B cell (primary cell): ENCODE data around the gene SIK3. TPM values are rescaled to one million over a fixed set of nuclear protein-coding genes. Genes with fewer than 3 reads are reported as not detected.
A peak's percentile ranks its signal among the peaks of the same experiment; 100 is the strongest.

Experiments
- ATAC-seq: fragments of 200-7000 bp; cut with Tn5 transposase; one replicate; pipeline ENCODE4 v1.10.0; 2021; ENCODE audit warnings: low read depth, mild to moderate bottlenecking, moderate number of reproducible peaks, moderate library complexity
- CTCF ChIA-PET: fragments of 350-600 bp; sonication (Branson Sonifier 250); formaldehyde crosslinking; loops from one replicate; lab custom pipeline; 2021; ENCODE audit warnings: antibody characterized with exemption, inconsistent platforms; lab: Charles Lee
- POLR2A ChIA-PET: fragments of 350-600 bp; sonication (Branson Sonifier 250); formaldehyde crosslinking; loops from one replicate; lab custom pipeline; 2021; ENCODE audit warnings: antibody characterized with exemption; lab: Charles Lee
- DNase-seq: peaks from one replicate; pipeline ENCODE4 v3.0.0; 2013
- H2AFZ ChIP-seq: 2 replicates; pipeline ENCODE4 v1.6.1; 2012; ENCODE audit warnings: mild to moderate bottlenecking, low read depth, low read length; ENCODE audit not compliant: insufficient read depth, poor library complexity, severe bottlenecking
- H3K27ac ChIP-seq, 2 donors: 1 replicate in 1 of 2; 2 replicates in 1 of 2; pipeline ENCODE4 v1.5.1; 2012 to 2013; ENCODE audit warnings: low read length in 2 of 2, mild to moderate bottlenecking in 2 of 2, moderate library complexity in 1 of 2
- H3K27me3 ChIP-seq, 4 experiments: fragments of 200-600 bp in 1 of 4; sonication (generic) in 1 of 4; replicated peaks in 1 of 4; 1 replicate in 2 of 4; 2 replicates in 2 of 4; pipeline versions ENCODE4 v1.6.1 to v1.7.0; 2013 to 2016; ENCODE audit warnings: low read length in 3 of 4, mild to moderate bottlenecking in 2 of 4, mixed read lengths in 1 of 4, moderate library complexity in 1 of 4; ENCODE audit not compliant: insufficient read depth in 4 of 4, control insufficient read depth in 3 of 4; ENCODE audit errors: control extremely low read depth in 1 of 4
- H3K36me3 ChIP-seq, 2 experiments: replicated peaks in 1 of 2; 1 replicate in 1 of 2; 2 replicates in 1 of 2; pipeline versions ENCODE4 v1.6.1 to v1.7.1; 2013; ENCODE audit warnings: low read length in 1 of 2; ENCODE audit not compliant: insufficient read depth in 2 of 2, control insufficient read depth in 1 of 2; ENCODE audit errors: control extremely low read depth in 1 of 2, extremely low read depth in 1 of 2
- H3K4me1 ChIP-seq, 2 donors: fragments of 200-600 bp in 1 of 2; sonication (generic) in 1 of 2; 1 replicate in 1 of 2; 2 replicates in 1 of 2; pipeline versions ENCODE4 v1.5.1 to v1.6.1; 2013 to 2017; ENCODE audit warnings: low read length in 2 of 2; ENCODE audit not compliant: control insufficient read depth in 2 of 2, insufficient read depth in 2 of 2
- H3K4me2 ChIP-seq: replicated peaks from 2 replicates; pipeline ENCODE3; 2012; ENCODE audit warnings: mild to moderate bottlenecking, low read depth, low read length; ENCODE audit not compliant: poor library complexity, severe bottlenecking
- H3K4me3 ChIP-seq, 5 experiments: fragments of 200-600 bp in 1 of 5; sonication (generic) in 1 of 5; 1 replicate in 3 of 5; 2 replicates in 2 of 5; pipeline versions ENCODE4 v1.5.1 to v1.7.0; 2011 to 2016; ENCODE audit warnings: low read length in 4 of 5, mild to moderate bottlenecking in 4 of 5, low read depth in 2 of 5, control low read depth in 1 of 5, moderate library complexity in 1 of 5; ENCODE audit not compliant: insufficient read depth in 1 of 5; ENCODE audit errors: control extremely low read depth in 1 of 5, extremely low read depth in 1 of 5
- H3K79me2 ChIP-seq: fragments of 200-600 bp; sonication (generic); one replicate; pipeline ENCODE4 v1.6.0; 2016; ENCODE audit warnings: low read length; ENCODE audit not compliant: control insufficient read depth, insufficient read depth
- H3K9ac ChIP-seq: fragments of 200-600 bp; sonication (generic); 2 replicates; pipeline ENCODE4 v1.6.1; 2017; ENCODE audit warnings: mild to moderate bottlenecking, low read length, moderate library complexity
- H3K9me3 ChIP-seq, 3 donors: one replicate each; pipeline versions ENCODE4 v1.6.1 to v1.7.1; 2013; ENCODE audit warnings: low read length in 2 of 3; ENCODE audit not compliant: control insufficient read depth in 2 of 3, insufficient read depth in 1 of 3; ENCODE audit errors: control extremely low read depth in 1 of 3
- H4K20me1 ChIP-seq: 2 replicates; pipeline ENCODE4 v1.6.0; 2012; ENCODE audit warnings: mild to moderate bottlenecking, low read length; ENCODE audit not compliant: insufficient read depth, control insufficient read depth, poor library complexity, severe bottlenecking
- H3K27ac Mint-ChIP-seq: one replicate; pipeline ENCODE4 v1.8.0; 2021; ENCODE audit warnings: mixed read lengths
- H3K27me3 Mint-ChIP-seq: one replicate; pipeline ENCODE4 v1.8.0; 2021; ENCODE audit warnings: mixed read lengths
- H3K4me1 Mint-ChIP-seq: one replicate; pipeline ENCODE4 v1.8.0; 2021; ENCODE audit warnings: mixed read lengths
- H3K4me3 Mint-ChIP-seq: one replicate; pipeline ENCODE4 v1.8.0; 2021; ENCODE audit warnings: mixed read lengths
- H3K9me3 Mint-ChIP-seq: one replicate; pipeline ENCODE4 v1.8.0; 2022; ENCODE audit warnings: mixed read lengths; ENCODE audit not compliant: insufficient read depth
- EZH2 ChIP-seq: IDR thresholded peaks from 2 replicates; pipeline ENCODE4 v1.6.1; 2012; ENCODE audit warnings: borderline replicate concordance, low read depth, mild to moderate bottlenecking, moderate library complexity, low read length; ENCODE audit not compliant: insufficient read depth, poor library complexity, severe bottlenecking
- WGBS: methylation state at CpG from one replicate; pipeline ENCODE4 v1.1.5; 2013; ENCODE audit warnings: missing lambda C conversion rate; ENCODE audit not compliant: insufficient coverage; 5-methylcytosine and 5-hydroxymethylcytosine counted together
- intact Hi-C: fragments of 100-400 bp; cut with micrococcal nuclease; formaldehyde crosslinking; loops from one replicate; pipeline ENCODE4 v1.10.0; 2022
- polyA plus RNA-seq: library from polyadenylated mRNA; depleted of rRNA; stranded (reverse); fragments of >200 nt; gene quantifications from 2 replicates; pipeline ENCODE4 v1.2.3, GENCODE V29; 2012
- total RNA-seq, 2 donors: library from RNA; stranded (reverse); fragments of 120-200 nt in 1 of 2; gene quantifications; 1 replicate in 1 of 2; 2 replicates in 1 of 2; pipeline versions ENCODE4 v1.2.3 to v1.2.4, GENCODE V29; 2013 to 2022
- TF ChIP-seq, protein P1 (sequence below): fragments of 200-600 bp; IDR thresholded peaks from one replicate; pipeline ENCODE4 v1.8.0; 2022; ENCODE audit warnings: antibody characterized with exemption, mild to moderate bottlenecking

SIK3 gene
- total and polyA plus RNA-seq, 2 donors (not counting 1 experiment from before 2014, with no cell fraction given) = 36.5 to 180 TPM

- Histone ChIP-seq H3K27ac (peak overlapping the region in 1 of 2 donors; percentile 9), H3K36me3 (peaks cover 0 to 1% of the 10 kb centered on the region in 2 experiments), H3K9ac (peak overlapping the region; percentile 20), H3K4me1 (peaks cover 3 to 23% of the 10 kb centered on the region in 2 donors), H3K79me2 (peaks cover 99% of the 10 kb centered on the region), H2AFZ (no peak overlapping the region), H3K27me3 (no peaks in the 10 kb centered on the region), H3K4me2 (peak overlapping the region; percentile 13), H3K9me3 (peaks cover 0 to 1% (median 0%) of the 10 kb centered on the region in 3 donors), H3K4me3 (no peak overlapping the region), H4K20me1 (peaks cover 8% of the 10 kb centered on the region)
- Mint-ChIP-seq H3K27ac (no peak overlapping the region), H3K4me1 (peaks cover 46% of the 10 kb centered on the region), H3K27me3 (no peaks in the 10 kb centered on the region), H3K9me3 (no peaks in the 10 kb centered on the region), H3K4me3 (no peak overlapping the region)
- ChIA-PET CTCF (interaction anchor here (0.8 to 1.5 kb wide), 2 partner anchors 18 to 47 kb away, joined by 4 to 6 read pairs; no protein-coding TSS in a partner anchor), POLR2A (interaction anchor here (0.6 kb wide), 1 partner anchor 46 kb away, joined by 5 read pairs; no protein-coding TSS in a partner anchor)
- no peak for TF ChIP-seq EZH2
- TF ChIP-seq, protein P1, sequence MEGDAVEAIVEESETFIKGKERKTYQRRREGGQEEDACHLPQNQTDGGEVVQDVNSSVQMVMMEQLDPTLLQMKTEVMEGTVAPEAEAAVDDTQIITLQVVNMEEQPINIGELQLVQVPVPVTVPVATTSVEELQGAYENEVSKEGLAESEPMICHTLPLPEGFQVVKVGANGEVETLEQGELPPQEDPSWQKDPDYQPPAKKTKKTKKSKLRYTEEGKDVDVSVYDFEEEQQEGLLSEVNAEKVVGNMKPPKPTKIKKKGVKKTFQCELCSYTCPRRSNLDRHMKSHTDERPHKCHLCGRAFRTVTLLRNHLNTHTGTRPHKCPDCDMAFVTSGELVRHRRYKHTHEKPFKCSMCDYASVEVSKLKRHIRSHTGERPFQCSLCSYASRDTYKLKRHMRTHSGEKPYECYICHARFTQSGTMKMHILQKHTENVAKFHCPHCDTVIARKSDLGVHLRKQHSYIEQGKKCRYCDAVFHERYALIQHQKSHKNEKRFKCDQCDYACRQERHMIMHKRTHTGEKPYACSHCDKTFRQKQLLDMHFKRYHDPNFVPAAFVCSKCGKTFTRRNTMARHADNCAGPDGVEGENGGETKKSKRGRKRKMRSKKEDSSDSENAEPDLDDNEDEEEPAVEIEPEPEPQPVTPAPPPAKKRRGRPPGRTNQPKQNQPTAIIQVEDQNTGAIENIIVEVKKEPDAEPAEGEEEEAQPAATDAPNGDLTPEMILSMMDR = no peak
- ATAC-seq = no peak
- no peak for DNase-seq
- intact Hi-C loops = no loop called here
Measured at GRCh38 chr11:116973270-116973669, 125.0 kb downstream of the SIK3 start.

- CTCF ChIA-PET = interaction anchor here (1.5 kb wide), 1 partner anchor 17 kb away, joined by 4 read pairs; no protein-coding TSS in a partner anchor
- intact Hi-C loops = no loop called here
- POLR2A ChIA-PET = interaction anchor here (0.6 kb wide), 1 partner anchor 45 kb away, joined by 5 read pairs; no protein-coding TSS in a partner anchor
- Mint-ChIP-seq H3K27ac (no peak overlapping the region), H3K4me3 (no peak overlapping the region), H3K4me1 (peaks cover 47% of the 10 kb centered on the region), H3K9me3 (no peaks in the 10 kb centered on the region), H3K27me3 (no peaks in the 10 kb centered on the region)
- Histone ChIP-seq H3K9me3 (peaks cover 0 to 1% (median 0%) of the 10 kb centered on the region in 3 donors), H3K79me2 (peaks cover 99% of the 10 kb centered on the region), H3K27me3 (no peaks in the 10 kb centered on the region), H3K9ac (peak overlapping the region; percentile 20), H2AFZ (no peak overlapping the region), H4K20me1 (peaks cover 8% of the 10 kb centered on the region), H3K27ac (peak overlapping the region in 1 of 2 donors; percentile 9), H3K36me3 (peaks cover 0 to 1% of the 10 kb centered on the region in 2 experiments), H3K4me3 (no peak overlapping the region), H3K4me2 (peak overlapping the region; percentile 13), H3K4me1 (peaks cover 3 to 22% of the 10 kb centered on the region in 2 donors)
- TF ChIP-seq, protein P1 = no peak
- TF ChIP-seq EZH2 = no peak
- WGBS = 100% methylated on average over 2 of the region's 4 CpGs
- ATAC-seq (no peak), DNase-seq (peak; percentile 21)
Measured at GRCh38 chr11:116972691-116973090, 125.5 kb downstream of the SIK3 start.
